Keratinocyte (primary cell): ENCODE measurements around the gene PHLDA3. TPM values are rescaled to one million over a fixed set of nuclear protein-coding genes. Genes with fewer than 3 reads are reported as not detected.

Experiments used
- DNase-seq: peaks from one replicate; pipeline ENCODE4 v3.0.0-alpha.2; 2011; ENCODE audit warnings: low read depth, missing footprints, low spot score
- FAIRE-seq: peaks from 2 replicates; lab custom pipeline; 2011; peaks lifted over from hg19 to GRCh38; lab: Jason Lieb, UNC
- H2AFZ ChIP-seq: 2 replicates; pipeline ENCODE4 v1.6.0; 2012; ENCODE audit warnings: low read length, control low read depth, inconsistent platforms; ENCODE audit not compliant: control insufficient read depth
- H3K27ac ChIP-seq: 2 replicates; pipeline ENCODE4 v1.5.1; 2011; ENCODE audit warnings: low read length; ENCODE audit not compliant: control insufficient read depth, insufficient read depth
- H3K27me3 ChIP-seq: 3 replicates; pipeline ENCODE4 v1.6.0; 2011; ENCODE audit warnings: low read length; ENCODE audit not compliant: control insufficient read depth, insufficient read depth; ENCODE audit errors: extremely low read depth
- H3K36me3 ChIP-seq, 2 experiments: 2 replicates in 1 of 2; 3 replicates in 1 of 2; pipeline ENCODE4 v1.5.1; 2011; ENCODE audit warnings: low read length in 2 of 2, mild to moderate bottlenecking in 1 of 2; ENCODE audit not compliant: control insufficient read depth in 2 of 2, insufficient read depth in 2 of 2; ENCODE audit errors: extremely low read depth in 1 of 2
- H3K4me1 ChIP-seq: 3 replicates; pipeline ENCODE4 v1.5.1; 2011; ENCODE audit warnings: low read length; ENCODE audit not compliant: control insufficient read depth, insufficient read depth; ENCODE audit errors: extremely low read depth
- H3K4me2 ChIP-seq: 3 replicates; pipeline ENCODE4 v1.6.0; 2011; ENCODE audit warnings: low read depth, low read length; ENCODE audit not compliant: control insufficient read depth, insufficient read depth; ENCODE audit errors: extremely low read depth
- H3K4me3 ChIP-seq, 3 experiments: fragments of 200-600 bp in 1 of 3; sonication (generic) in 1 of 3; 2 replicates in 2 of 3; 3 replicates in 1 of 3; pipeline ENCODE4 v1.5.1; 2011 to 2016; ENCODE audit warnings: low read length in 3 of 3, mild to moderate bottlenecking in 3 of 3, control low read depth in 2 of 3, inconsistent platforms in 1 of 3, low read depth in 1 of 3, mixed read lengths in 1 of 3, mixed run types in 1 of 3, moderate library complexity in 1 of 3; ENCODE audit not compliant: control insufficient read depth in 2 of 3, insufficient read depth in 2 of 3; ENCODE audit errors: extremely low read depth in 1 of 3
- H3K79me2 ChIP-seq: 2 replicates; pipeline ENCODE4 v1.6.0; 2012; ENCODE audit warnings: low read length; ENCODE audit not compliant: control insufficient read depth, insufficient read depth
- H3K9ac ChIP-seq: 3 replicates; pipeline ENCODE4 v1.6.0; 2011; ENCODE audit warnings: low read length; ENCODE audit not compliant: control insufficient read depth, insufficient read depth; ENCODE audit errors: extremely low read depth
- H3K9me1 ChIP-seq: 3 replicates; pipeline ENCODE4 v1.6.0; 2011; ENCODE audit warnings: low read length; ENCODE audit not compliant: control insufficient read depth, insufficient read depth; ENCODE audit errors: extremely low read depth
- H3K9me3 ChIP-seq: 2 replicates; pipeline ENCODE4 v1.5.1; 2012; ENCODE audit warnings: low read depth, low read length; ENCODE audit not compliant: control insufficient read depth
- H4K20me1 ChIP-seq: 3 replicates; pipeline ENCODE4 v1.6.0; 2011; ENCODE audit warnings: low read length; ENCODE audit not compliant: control insufficient read depth, insufficient read depth; ENCODE audit errors: extremely low read depth
- CTCF ChIP-seq, 3 experiments: IDR thresholded peaks in 1 of 3; conservative IDR thresholded peaks in 1 of 3; optimal IDR thresholded peaks in 1 of 3; 2 replicates in 2 of 3; 3 replicates in 1 of 3; pipeline versions ENCODE3 to v1.5.1; 2011; ENCODE audit warnings: low read length in 3 of 3, mild to moderate bottlenecking in 3 of 3, moderate library complexity in 2 of 3, control low read depth in 1 of 3, inconsistent platforms in 1 of 3; ENCODE audit not compliant: insufficient read depth in 2 of 3; ENCODE audit errors: extremely low read depth in 1 of 3
- EZH2 ChIP-seq: IDR thresholded peaks from one replicate; pipeline ENCODE4 v1.6.1; 2012; ENCODE audit warnings: inconsistent platforms, mild to moderate bottlenecking, low read length, moderate library complexity
- dilution Hi-C: fragments of 300-500 bp; cut with MboI; formaldehyde crosslinking; loops from one replicate; pipeline ENCODE4 v1.7.0; 2020; ENCODE audit warnings: low sequenced_read_pairs; ENCODE audit not compliant: extremely low pct_ligation_motif_present
- polyA plus RNA-seq, 5 experiments: library from polyadenylated mRNA; depleted of rRNA in 3 of 5; stranded (reverse) in 3 of 5; stranded (forward) in 1 of 5; unstranded in 1 of 5; fragments of >200 nt; gene quantifications; 1 replicate in 1 of 5; 2 replicates in 3 of 5; 3 replicates in 1 of 5; pipeline versions ENCODE4 v1.2.1 to v1.2.3, GENCODE V29; 2011 to 2012; ENCODE audit warnings: missing spikeins in 2 of 5, low read depth in 1 of 5, low replicate concordance in 1 of 5

The PHLDA3 gene
- polyA plus RNA-seq, 1 donor (not counting 4 experiments of a cell fraction or from before 2014, with no cell fraction given): 48.2 TPM

- dilution Hi-C loops: no loop called here
- Histone ChIP-seq H4K20me1 (peaks cover 3% of the 10 kb centered on the region), H3K4me1 (peaks cover 36% of the 10 kb centered on the region), H3K4me2 (no peak overlapping the region), H3K9ac (no peak overlapping the region), H3K4me3 (no peak overlapping the region), H3K36me3 (no peaks in the 10 kb centered on the region), H3K27ac (no peak overlapping the region), H3K27me3 (no peaks in the 10 kb centered on the region), H3K9me1 (peaks cover 5% of the 10 kb centered on the region), H3K79me2 (peaks cover 29% of the 10 kb centered on the region), H2AFZ (no peak overlapping the region), H3K9me3 (no peaks in the 10 kb centered on the region)
- FAIRE-seq (no peak), DNase-seq (no peak)
- no peak for TF ChIP-seq EZH2
- TF ChIP-seq CTCF (optimal IDR thresholded peaks at IDR 0.05 in 1 of 3, IDR thresholded peaks at IDR 0.05 in 1 of 3, conservative IDR thresholded peaks at IDR 0.05 in 1 of 3; ENCODE audit: extremely low read depth in 1 of 3, insufficient read depth in 2 of 3, low read length in 3 of 3): no peak
Observed at GRCh38 chr1:201508809-201509208, 39.8 kb upstream of the PHLDA3 start.

- H3K4me3 ChIP-seq: peak overlapping the region; percentile 63 to 75 (median 63)
- H3K27me3 ChIP-seq: no peaks in the 10 kb centered on the region
- peaks cover 44% of the 10 kb centered on the region for H3K79me2 ChIP-seq
- H3K4me2 ChIP-seq: peak overlapping the region; percentile 87
- no peak for FAIRE-seq
- H3K36me3 ChIP-seq: peaks cover 1 to 2% of the 10 kb centered on the region in 2 experiments
- TF ChIP-seq CTCF (optimal IDR thresholded peaks at IDR 0.05 in 1 of 3, IDR thresholded peaks at IDR 0.05 in 1 of 3, conservative IDR thresholded peaks at IDR 0.05 in 1 of 3; ENCODE audit: extremely low read depth in 1 of 3, insufficient read depth in 2 of 3, low read length in 3 of 3) (no peak), EZH2 (no peak)
- peaks cover 3% of the 10 kb centered on the region for H4K20me1 ChIP-seq
- H3K9me1 ChIP-seq: peaks cover 5% of the 10 kb centered on the region
- H3K27ac ChIP-seq: peak overlapping the region; percentile 79
- peak overlapping the region; percentile 79 for H3K9ac ChIP-seq
- H3K4me1 ChIP-seq: peaks cover 43% of the 10 kb centered on the region
- DNase-seq: no peak
- H2AFZ ChIP-seq: peak overlapping the region; percentile 82
- no peaks in the 10 kb centered on the region for H3K9me3 ChIP-seq
- dilution Hi-C loops: no loop called here
Observed at GRCh38 chr1:201507360-201507675, 38.3 kb upstream of the PHLDA3 start.
